WTC11 (cell line): ENCODE measurements around the gene PLTP.

Experiments used
- JUN ChIP-seq: sonication (generic); formaldehyde crosslinking; IDR thresholded peaks from 2 replicates; pipeline ENCODE4 v1.8.0; 2023; ENCODE audit warnings: mild to moderate bottlenecking, missing genetic modification reagents
- TF ChIP-seq, protein P1 (sequence below): sonication (generic); formaldehyde crosslinking; IDR thresholded peaks from 2 replicates; pipeline ENCODE4 v1.8.0; 2022; ENCODE audit warnings: mild to moderate bottlenecking, missing genetic modification reagents
- TF ChIP-seq, protein P2 (sequence below): fragments of 200-600 bp; IDR thresholded peaks from 2 replicates; pipeline ENCODE4 v1.8.0; 2022; ENCODE audit warnings: antibody characterized with exemption
- TF ChIP-seq, protein P3 (sequence below): sonication (generic); formaldehyde crosslinking; IDR thresholded peaks from 2 replicates; pipeline ENCODE4 v1.8.1; 2022; ENCODE audit warnings: low read depth, mild to moderate bottlenecking, moderate library complexity, missing genetic modification reagents, borderline replicate concordance
- TF ChIP-seq, protein P4 (sequence below): fragments of 250-450 bp; sonication (Bioruptor Pico); conservative IDR thresholded peaks from 2 replicates; pipeline ENCODE4 v1.9.0; 2021; ENCODE audit warnings: mild to moderate bottlenecking
- TF ChIP-seq, protein P5 (sequence below): sonication (generic); formaldehyde crosslinking; IDR thresholded peaks from 2 replicates; pipeline ENCODE4 v1.8.1; 2022; ENCODE audit warnings: low read depth, missing genetic modification reagents, borderline replicate concordance

DNA sequence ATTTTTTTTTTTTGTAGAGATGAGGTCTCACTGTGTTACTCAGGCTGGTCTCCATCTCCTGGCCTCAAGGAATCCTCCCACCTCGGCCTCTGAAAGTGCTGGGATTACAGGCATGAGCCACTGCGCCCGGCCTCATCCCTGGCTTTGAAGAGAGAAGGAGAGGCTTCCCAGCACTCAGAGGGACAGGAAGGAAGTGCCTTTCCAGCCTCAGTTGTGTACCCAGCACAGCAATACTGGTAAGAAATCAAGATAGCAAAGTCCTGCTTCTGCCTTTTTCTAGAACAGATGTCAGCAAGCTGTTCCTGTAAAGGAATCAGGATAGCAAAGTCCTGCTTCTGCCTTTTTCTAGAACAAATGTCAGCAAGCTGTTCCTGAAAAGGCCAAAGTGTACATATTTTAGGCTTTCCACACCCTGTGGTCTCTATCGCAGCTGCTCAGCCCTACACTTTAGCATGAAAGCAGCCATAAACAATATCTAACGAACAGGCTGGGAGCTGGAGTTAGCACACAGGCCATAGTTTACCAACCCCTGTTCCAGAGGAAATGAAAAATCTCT lies 6.3 kb upstream of the PLTP start:
- TF ChIP-seq, protein P1, sequence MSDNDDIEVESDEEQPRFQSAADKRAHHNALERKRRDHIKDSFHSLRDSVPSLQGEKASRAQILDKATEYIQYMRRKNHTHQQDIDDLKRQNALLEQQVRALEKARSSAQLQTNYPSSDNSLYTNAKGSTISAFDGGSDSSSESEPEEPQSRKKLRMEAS (CRISPR knock-in tag): no peak
- TF ChIP-seq, protein P2, sequence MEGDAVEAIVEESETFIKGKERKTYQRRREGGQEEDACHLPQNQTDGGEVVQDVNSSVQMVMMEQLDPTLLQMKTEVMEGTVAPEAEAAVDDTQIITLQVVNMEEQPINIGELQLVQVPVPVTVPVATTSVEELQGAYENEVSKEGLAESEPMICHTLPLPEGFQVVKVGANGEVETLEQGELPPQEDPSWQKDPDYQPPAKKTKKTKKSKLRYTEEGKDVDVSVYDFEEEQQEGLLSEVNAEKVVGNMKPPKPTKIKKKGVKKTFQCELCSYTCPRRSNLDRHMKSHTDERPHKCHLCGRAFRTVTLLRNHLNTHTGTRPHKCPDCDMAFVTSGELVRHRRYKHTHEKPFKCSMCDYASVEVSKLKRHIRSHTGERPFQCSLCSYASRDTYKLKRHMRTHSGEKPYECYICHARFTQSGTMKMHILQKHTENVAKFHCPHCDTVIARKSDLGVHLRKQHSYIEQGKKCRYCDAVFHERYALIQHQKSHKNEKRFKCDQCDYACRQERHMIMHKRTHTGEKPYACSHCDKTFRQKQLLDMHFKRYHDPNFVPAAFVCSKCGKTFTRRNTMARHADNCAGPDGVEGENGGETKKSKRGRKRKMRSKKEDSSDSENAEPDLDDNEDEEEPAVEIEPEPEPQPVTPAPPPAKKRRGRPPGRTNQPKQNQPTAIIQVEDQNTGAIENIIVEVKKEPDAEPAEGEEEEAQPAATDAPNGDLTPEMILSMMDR: no peak
- TF ChIP-seq, protein P3, sequence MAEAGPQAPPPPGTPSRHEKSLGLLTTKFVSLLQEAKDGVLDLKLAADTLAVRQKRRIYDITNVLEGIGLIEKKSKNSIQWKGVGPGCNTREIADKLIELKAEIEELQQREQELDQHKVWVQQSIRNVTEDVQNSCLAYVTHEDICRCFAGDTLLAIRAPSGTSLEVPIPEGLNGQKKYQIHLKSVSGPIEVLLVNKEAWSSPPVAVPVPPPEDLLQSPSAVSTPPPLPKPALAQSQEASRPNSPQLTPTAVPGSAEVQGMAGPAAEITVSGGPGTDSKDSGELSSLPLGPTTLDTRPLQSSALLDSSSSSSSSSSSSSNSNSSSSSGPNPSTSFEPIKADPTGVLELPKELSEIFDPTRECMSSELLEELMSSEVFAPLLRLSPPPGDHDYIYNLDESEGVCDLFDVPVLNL: no peak
- TF ChIP-seq, protein P4, sequence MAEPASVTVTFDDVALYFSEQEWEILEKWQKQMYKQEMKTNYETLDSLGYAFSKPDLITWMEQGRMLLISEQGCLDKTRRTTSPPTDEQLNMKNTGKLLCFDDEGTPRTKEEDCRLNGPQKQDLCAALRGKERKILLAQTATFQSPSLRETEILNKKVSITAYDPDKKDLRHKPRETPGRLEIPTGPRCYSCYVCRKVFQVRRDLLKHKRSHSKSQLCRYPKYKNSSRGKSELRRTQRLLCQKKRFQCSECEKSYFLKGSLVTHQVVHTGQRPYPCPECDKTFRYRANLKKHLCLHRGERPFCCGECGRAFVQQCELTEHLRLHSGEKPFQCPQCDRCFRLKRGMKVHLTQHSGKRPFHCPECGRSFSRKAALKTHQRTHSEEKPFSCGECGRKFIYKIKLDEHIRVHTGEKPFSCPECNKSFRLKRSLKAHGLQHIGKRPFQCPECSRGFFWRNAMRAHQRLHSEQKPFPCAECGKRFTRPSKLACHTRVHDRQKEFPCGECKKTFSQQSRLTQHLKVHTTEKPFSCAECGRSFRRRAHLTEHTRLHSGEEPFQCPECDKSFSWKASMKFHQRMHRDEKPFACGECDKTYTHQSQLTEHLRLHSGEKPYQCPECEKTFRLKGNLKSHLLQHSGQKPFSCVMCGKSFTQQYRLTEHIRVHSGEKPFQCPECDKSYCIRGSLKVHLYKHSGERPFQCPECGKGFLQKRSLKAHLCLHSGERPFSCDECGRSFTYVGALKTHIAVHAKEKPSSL (CRISPR knock-in tag): no peak
- TF ChIP-seq, protein P5, sequence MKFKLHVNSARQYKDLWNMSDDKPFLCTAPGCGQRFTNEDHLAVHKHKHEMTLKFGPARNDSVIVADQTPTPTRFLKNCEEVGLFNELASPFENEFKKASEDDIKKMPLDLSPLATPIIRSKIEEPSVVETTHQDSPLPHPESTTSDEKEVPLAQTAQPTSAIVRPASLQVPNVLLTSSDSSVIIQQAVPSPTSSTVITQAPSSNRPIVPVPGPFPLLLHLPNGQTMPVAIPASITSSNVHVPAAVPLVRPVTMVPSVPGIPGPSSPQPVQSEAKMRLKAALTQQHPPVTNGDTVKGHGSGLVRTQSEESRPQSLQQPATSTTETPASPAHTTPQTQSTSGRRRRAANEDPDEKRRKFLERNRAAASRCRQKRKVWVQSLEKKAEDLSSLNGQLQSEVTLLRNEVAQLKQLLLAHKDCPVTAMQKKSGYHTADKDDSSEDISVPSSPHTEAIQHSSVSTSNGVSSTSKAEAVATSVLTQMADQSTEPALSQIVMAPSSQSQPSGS (CRISPR knock-in tag): no peak
- TF ChIP-seq JUN (CRISPR knock-in tag): no peak
